ENCODE data around the gene USP7. TPM values are rescaled to one million over a fixed set of nuclear protein-coding genes. Genes with fewer than 3 reads are reported as not detected.

USP7 gene
- total RNA-seq, 1 donor from 2014 or later, result 136 TPM

GRCh38 chr16:8934601-8935000, 29.1 kb downstream of the USP7 start:
- Mint-ChIP-seq H3K4me3 (no peak overlapping the region), H3K27ac (no peak overlapping the region), H3K9me3 (no peaks in the 10 kb centered on the region), H3K27me3 (ENCODE audit: low read depth) (no peaks in the 10 kb centered on the region), H3K36me3 (peaks cover 2% of the 10 kb centered on the region), H3K4me1 (peaks cover 12% of the 10 kb centered on the region)
- no peak for TF ChIP-seq CTCF (IDR thresholded peaks at IDR 0.05; ENCODE audit: unreplicated experiment)
- no peak for DNase-seq (ENCODE audit: low spot score in 2 of 2, unreplicated experiment in 2 of 2)

GRCh38 chr16:8931859-8932258, 31.8 kb downstream of the USP7 start:
- DNase-seq (ENCODE audit: low spot score in 2 of 2, unreplicated experiment in 2 of 2), result peak in 1 of 2 experiments; percentile 71
- Mint-ChIP-seq H3K9me3 (no peaks in the 10 kb centered on the region), H3K4me1 (peaks cover 24% of the 10 kb centered on the region), H3K36me3 (peaks cover 23% of the 10 kb centered on the region), H3K27ac (no peak overlapping the region), H3K4me3 (no peak overlapping the region), H3K27me3 (ENCODE audit: low read depth) (no peaks in the 10 kb centered on the region)
- TF ChIP-seq CTCF (IDR thresholded peaks at IDR 0.05; ENCODE audit: unreplicated experiment), result no peak

DNA sequence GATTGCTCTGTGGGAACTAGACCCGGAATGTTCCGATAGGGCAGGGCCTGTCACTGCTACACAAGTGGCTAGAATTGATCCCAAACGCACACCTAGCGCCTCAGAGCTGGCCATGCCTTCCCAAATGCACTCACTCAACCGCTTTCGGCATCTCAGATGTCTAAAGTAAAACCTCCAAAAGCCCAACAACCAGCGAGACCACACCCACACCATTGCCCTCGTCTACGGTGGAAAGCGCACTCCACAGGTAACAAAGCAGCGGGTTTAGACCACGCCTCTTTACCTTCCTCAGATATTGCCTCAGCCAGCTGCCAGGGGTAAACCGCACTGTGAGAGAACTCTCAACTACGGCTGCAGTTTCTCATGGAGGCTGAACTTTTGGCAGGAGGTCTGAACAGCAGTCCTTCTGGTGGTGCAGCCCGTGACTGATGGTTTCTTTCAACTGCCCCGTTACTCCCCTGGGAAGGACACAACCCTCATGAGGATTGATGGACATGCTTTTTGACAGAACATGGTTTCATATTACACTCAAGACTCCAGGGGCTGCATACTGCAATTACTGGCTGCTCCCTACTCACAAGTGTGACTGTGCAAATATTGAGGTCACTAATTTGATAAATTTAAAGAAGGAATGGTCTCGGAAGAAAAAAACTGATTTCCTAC, 34.5 kb downstream of the USP7 start:
- peak overlapping the region; percentile 4 for H3K27ac Mint-ChIP-seq

GRCh38 chr16:8928467-8928957, 35.2 kb downstream of the USP7 start:
- no peak overlapping the region for H3K4me3 Mint-ChIP-seq
- DNase-seq (ENCODE audit: low spot score in 2 of 2, unreplicated experiment in 2 of 2), result no peak
- peaks cover 17% of the 10 kb centered on the region for H3K4me1 Mint-ChIP-seq
- H3K27me3 Mint-ChIP-seq (ENCODE audit: low read depth), result no peaks in the 10 kb centered on the region
- no peak for TF ChIP-seq CTCF (IDR thresholded peaks at IDR 0.05; ENCODE audit: unreplicated experiment)
- H3K27ac Mint-ChIP-seq, result no peak overlapping the region
- H3K36me3 Mint-ChIP-seq, result peaks cover 33% of the 10 kb centered on the region
- no peaks in the 10 kb centered on the region for H3K9me3 Mint-ChIP-seq

More for the DNA sequence above, 34.5 kb downstream of the USP7 start:
- Mint-ChIP-seq H3K4me3 (no peak overlapping the region), H3K9me3 (no peaks in the 10 kb centered on the region), H3K27me3 (ENCODE audit: low read depth) (no peaks in the 10 kb centered on the region), H3K4me1 (peaks cover 17% of the 10 kb centered on the region), H3K36me3 (peaks cover 33% of the 10 kb centered on the region)
- TF ChIP-seq CTCF (IDR thresholded peaks at IDR 0.05; ENCODE audit: unreplicated experiment), result no peak
- no peak for DNase-seq (ENCODE audit: low spot score in 2 of 2, unreplicated experiment in 2 of 2)

- DNase-seq (ENCODE audit: low spot score in 2 of 2, unreplicated experiment in 2 of 2), result no peak
- no peak for TF ChIP-seq CTCF (IDR thresholded peaks at IDR 0.05; ENCODE audit: unreplicated experiment)
- Mint-ChIP-seq H3K27me3 (ENCODE audit: low read depth) (no peaks in the 10 kb centered on the region), H3K36me3 (peaks cover 33% of the 10 kb centered on the region), H3K4me1 (peaks cover 15% of the 10 kb centered on the region), H3K27ac (no peak overlapping the region), H3K4me3 (no peak overlapping the region), H3K9me3 (no peaks in the 10 kb centered on the region)
Observed at GRCh38 chr16:8926827-8927226, 36.9 kb downstream of the USP7 start.
